ENCODE measurements around the gene LRIG2.
"Not testable (repeated sequence)": the region's sequence is repeated elsewhere in the genome, so short reads cannot be mapped to it uniquely, and the experiment has no call there.

LRIG2 gene, protein sequence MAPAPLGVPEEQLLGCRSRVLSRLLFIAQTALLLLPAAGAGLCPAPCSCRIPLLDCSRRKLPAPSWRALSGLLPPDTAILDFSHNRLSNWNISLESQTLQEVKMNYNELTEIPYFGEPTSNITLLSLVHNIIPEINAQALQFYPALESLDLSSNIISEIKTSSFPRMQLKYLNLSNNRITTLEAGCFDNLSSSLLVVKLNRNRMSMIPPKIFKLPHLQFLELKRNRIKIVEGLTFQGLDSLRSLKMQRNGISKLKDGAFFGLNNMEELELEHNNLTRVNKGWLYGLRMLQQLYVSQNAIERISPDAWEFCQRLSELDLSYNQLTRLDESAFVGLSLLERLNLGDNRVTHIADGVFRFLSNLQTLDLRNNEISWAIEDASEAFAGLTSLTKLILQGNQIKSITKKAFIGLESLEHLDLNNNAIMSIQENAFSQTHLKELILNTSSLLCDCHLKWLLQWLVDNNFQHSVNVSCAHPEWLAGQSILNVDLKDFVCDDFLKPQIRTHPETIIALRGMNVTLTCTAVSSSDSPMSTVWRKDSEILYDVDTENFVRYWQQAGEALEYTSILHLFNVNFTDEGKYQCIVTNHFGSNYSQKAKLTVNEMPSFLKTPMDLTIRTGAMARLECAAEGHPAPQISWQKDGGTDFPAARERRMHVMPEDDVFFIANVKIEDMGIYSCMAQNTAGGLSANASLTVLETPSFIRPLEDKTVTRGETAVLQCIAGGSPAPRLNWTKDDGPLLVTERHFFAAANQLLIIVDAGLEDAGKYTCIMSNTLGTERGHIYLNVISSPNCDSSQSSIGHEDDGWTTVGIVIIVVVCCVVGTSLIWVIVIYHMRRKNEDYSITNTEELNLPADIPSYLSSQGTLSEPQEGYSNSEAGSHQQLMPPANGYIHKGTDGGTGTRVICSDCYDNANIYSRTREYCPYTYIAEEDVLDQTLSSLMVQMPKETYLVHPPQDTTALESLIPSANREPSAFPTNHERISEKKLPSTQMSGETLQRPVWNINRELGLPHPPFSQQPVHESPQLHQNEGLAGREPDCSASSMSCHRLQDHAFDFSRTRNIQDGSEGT

DNA sequence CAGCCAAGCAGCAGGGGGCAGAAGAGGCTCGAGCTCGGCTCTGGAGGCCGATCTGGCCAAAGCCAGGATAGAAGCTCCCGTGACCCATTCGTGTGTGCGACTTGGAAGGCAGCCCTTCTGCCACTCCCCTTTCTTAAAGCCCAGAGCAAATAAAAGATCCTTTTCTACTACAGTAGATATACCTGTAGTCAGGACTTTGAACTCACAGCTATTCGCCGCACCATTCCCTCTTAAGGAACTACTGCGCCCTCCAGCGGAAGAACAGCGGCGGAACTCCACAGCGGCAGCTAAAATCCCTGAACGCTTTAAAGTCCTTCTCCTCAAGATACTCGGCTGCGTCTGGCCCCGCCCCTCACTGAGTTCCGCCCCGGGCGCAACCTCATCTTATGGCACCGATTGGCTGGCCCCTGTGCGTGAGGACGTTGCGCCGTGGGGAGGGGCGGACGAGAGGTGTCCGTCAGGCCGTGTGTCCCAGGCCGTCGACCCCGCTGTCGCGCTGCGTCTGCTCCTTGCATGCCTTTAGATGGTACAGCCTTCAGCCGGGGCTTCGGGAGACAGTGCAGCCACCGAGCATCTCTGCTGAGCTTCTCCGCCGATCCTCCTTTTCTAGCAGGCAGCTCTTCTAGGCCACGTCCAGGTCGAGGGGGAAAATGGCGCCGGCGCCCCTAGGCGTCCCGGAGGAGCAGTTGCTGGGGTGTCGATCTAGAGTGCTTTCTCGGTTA is at the start of gene LRIG2:
Gene LRIG2, plus strand, starts transcription at position 442 of the 722 bp plus-strand sequence. Its CDS starts 209 bp downstream, at position 651.
- DNase-seq (ENCODE audit: low read depth) = peak; percentile 97

DNA sequence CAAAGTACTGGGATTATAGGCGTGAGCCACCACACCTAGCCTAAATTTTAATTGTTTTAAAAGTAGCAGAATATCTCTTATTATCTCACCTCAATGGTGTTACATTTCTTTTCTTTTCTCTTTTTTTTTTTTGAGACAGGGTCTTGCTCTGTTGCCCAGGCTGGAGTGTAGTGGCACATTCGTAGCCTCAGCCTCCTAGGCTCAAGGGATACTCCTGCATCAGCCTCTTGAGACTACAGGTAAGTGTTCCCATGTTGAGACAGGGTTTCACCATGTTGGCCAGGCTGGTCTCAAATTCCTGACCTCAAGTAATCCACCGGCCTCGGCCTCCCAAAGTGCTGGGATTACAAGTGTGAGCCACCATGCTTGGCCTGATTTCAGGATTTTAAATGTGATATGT is 49.7 kb upstream of the LRIG2 start:
- DNase-seq (ENCODE audit: low read depth) = not testable (repeated sequence)

DNA sequence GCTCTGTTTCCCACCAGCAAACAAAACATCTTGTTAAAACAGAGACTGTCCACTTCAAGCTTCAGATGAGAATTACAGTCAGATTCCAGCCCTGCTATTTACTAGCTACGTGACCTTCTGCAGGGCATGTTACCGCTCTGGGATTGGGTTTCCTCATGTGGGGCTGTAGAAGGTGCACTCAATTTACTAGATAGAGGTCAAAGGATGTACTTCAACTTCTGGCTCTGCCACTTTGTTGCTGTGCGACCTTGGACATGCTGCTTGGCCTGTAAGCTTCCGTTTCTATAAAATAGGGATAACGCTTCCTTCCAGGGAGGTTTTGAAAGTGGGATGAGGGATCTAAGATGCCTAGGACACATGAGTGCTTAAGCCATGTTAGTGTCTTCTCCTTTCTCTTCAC is 46.0 kb upstream of the LRIG2 start:
- DNase-seq (ENCODE audit: low read depth) = no peak

DNA sequence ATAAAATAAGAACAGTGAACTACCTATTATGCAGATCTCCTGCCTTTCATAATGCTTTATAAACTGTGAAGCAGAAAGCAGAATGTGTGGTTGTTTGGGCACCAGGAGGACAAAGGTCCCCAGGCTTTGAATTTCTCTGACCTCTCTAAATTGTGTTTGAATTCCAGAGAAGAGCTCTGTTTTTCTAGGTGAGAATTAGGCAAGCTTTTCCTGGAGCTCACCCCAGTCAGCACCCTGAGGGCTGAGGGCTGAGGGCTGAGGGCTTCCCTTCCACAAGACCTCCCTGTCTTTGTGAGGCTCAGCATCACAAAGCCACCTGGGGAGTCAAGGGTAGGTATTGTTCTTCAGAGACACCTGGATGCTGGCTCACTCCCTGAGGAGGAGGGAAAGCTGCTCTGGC is 45.5 kb upstream of the LRIG2 start:
- no peak for DNase-seq (ENCODE audit: low read depth)

DNA sequence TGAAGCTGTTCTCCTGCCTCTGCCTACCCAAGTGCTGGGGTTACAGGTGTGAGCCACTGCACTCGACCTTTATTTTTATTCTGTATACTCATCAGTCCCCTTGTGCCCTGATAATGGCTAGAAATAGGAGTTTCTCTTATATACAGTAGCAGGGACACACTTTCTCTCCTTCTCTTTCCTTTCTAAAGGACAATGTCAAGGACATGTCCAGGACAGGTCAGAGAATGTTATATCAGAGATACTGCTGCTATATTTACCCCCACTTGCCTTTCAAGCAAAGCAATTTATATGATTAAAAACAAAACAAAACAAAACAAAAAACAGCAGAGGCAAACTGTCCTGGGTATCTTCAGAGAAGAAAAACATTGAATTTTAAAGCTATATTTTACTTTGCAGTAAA is 43.2 kb upstream of the LRIG2 start:
- no peak for DNase-seq (ENCODE audit: low read depth)

DNA sequence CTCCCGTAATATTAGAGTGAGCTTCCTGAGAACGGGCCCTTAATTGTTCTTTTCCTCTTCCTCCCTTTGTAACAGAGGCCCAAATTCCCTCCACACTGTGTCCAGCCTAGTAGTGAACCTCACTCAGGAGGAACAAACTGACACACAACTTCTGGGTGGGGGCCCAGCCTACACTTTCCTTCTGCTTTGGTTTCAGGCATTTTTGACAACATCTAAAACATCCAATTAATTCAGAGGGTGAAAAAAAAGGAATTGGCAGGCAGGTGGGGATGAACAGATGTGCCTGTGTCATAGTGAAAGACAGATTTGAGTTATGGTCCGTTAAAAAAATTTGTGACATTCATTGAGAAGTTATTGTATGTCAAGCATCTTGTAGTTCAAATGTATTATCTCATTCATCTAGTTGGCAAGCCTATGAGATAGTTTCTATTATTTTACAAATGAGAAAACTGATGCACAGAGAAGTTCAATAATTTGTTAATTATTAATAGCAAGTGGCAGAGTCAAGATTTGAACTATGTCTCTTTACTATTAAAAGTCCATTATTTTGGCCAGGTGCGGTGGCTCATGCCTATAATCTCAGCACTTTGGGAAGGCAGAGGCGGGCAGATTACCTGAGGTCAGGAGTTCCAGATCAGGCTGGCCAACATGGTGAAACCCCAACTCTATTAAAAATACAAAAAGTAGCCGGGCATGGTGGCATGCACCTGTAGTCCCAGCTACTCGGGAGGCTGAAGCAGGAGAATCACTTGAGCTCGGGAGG is 41.6 kb upstream of the LRIG2 start:
- no peak for DNase-seq (ENCODE audit: low read depth)

DNA sequence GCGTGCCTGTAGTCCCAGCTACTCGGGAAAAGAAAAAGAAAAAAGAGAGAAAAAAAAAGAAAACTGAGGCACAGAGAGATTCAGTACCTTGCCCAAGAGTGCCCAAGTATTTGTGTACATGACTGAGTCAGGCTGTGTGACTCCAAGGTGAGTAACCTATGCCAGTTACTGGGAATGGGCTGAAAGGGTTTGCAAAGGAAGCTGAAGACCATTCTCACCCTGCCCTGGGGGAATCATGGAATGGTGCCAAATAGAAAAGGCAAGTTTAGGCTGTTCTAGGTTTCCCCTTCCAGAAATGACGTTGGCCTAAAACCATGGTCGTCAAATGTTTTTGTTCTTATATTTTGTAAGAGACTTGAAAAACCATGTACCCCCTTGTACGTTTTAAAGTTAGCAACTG is 37.9 kb upstream of the LRIG2 start:
- DNase-seq (ENCODE audit: low read depth) = no peak

DNA sequence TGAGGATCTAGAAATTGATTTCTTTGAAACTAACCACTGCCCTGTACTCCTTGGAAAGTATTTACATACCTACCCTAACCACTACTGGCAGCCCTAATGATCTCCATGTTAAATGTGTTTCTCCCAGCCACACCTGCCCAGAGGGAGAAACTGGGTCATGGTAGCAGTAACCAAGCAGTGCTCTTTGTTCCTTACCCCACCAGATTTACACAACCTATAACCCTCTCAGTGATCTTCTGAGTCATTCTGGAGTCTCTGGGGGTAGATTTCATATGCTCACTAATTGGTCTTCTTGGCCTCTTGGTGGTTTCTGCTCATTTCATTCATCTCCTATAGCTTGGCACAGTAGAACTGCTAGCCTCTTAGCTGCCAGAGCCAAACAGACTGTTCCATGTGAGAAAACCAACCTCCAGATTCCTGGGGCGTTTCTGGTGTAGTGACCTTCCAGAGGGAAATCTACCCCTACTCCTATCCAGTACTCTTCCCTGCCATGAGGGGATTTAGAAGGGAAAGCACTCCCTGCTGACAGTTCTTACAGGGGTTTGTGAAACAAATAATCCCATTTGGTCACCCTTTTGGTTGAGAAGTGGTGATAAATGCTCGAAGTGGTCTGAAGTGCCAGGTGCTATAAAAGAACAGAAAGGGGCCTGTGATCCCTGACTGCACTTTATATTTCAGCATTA is 36.2 kb upstream of the LRIG2 start:
- no peak for DNase-seq (ENCODE audit: low read depth)

DNA sequence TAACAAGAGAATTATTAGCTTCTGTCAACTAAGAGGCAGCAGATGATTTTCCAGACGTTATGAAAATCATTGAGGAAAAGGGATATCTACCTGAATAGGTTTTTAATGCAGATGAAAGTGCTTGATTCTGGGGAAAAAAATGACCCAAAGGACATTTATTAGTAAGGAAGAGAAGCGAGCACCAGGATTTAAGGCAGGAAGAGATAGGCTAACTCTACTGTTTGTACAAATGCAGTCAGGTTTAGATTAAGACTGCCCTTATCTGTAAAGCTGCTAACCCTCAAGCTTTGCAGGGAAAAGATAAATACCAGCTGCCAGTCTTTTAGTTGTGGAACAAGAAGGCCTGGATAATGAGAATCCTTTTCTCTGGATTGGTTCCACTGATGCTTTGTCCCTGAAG is 33.0 kb upstream of the LRIG2 start:
- DNase-seq (ENCODE audit: low read depth) = no peak

DNA sequence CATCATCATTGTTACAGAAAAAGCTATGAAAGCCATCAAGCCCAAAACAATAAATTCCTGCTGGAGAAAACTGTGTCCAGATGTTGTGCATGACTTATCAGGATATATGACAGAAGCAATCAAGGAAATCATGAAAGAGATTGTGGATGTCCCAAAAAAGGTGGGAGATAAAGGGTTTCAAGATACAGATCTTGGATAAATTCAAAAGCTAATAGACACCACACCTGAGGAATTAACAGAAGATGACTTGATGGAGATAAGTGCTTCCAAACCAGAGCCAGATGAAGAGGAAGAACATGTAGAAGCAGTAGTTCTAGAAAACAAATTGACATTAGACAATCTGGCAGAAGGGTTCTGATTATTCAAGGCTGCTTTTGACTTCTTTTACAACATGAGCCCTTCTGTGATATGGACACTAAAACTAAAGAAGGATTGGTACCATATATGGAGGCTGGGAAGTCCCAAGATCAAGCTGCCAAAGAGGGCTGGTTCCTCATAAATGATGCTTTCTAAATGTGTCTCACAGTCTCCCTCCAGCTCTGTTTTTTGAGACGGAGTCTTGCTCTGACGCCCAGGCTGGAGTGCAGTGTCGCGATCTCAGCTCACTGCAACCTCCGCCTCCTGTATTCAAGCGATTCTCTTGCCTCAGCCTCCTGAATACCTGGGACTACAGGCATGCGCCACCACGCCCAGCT is 32.1 kb upstream of the LRIG2 start:
- no peak for DNase-seq (ENCODE audit: low read depth)

DNA sequence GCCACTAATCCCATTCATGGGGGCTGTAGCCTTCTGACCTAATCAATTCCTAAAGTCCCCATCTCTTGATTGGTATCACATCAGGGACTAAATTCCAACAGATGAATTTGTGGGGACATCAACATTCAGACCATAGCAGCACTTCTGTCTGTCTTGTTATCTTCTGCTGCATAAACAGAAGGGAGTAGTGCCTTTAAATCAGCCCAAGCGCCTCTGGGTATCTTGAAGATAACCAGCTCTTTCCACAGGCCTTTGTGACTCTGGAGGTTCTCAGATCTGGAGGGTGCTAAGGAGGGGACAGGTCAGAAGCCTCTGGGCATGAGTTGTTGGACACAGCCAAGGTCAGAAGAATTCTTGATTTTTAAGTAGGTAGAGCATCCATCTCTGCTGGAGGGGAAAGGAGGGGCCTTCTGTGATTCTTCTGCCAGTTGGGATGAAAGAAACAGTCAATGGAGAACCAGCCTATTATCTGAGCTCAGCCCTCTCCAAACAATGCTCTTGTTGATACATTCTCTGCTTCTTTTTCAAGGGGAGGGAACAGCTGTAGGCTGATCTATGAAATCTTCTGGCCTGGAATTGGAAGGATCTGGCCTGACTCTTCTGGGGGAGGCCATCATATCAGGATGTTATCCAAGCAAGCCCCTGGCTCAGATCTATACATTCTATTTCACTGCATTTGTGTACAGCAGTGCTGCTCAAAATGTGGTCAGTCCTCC is 31.3 kb upstream of the LRIG2 start:
- DNase-seq (ENCODE audit: low read depth) = no peak

DNA sequence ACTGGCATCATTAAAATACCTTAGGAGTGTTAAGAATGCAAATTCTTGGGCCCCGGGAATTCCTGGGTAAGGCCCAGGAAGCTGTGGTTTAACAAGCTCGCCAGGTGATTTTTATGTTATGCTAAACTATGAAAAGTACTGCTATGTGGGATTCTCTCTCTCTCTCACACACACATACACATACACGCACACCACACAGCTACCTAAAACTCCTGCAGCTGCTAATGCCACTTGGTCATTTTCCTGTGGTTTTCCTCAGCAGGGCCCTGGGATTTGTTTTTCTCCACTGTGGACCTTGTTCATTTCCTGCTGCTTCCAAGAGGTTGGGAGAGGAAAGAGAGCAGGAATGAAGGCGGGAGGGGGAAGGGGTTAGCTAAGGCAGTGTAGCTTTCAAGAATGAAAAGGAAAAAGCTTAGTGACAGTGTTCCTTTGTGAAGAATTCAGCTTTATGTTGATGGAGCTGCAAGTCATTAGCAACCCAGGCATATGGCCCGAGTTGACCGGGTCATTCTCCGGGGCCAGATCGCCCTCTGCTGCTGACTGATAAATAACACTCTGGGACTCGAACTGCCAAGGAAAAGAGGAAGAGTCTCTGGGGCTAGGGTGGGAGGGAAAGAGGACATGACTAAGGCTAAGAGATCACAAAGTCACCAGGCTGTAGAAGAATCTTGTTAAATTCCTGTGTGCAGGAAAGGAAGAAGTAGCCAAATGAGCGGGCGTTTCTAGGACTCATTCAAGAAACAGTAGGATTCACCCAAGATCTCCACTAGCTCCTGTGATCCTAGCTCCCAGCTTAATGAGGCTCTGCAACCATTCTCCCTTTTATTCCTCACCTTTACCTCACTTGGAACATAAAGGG is 30.5 kb upstream of the LRIG2 start:
- no peak for DNase-seq (ENCODE audit: low read depth)

DNA sequence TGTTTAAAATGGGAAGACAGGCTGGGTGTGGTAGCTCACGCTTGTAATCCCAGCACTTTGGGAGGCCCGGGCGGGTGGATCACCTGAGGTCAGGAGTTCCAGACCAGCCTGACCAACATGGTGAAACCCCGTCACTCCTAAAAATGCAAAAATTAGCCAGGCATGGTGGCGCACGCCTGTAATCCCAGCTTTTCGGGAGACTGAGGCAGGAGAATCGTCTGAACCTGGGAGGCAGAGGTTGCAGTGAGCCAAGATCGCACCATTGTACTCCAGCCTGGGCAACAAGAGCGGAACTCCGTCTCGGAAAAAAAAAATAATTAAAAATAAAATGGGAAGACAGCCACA is 29.9 kb upstream of the LRIG2 start:
- DNase-seq (ENCODE audit: low read depth) = not testable (repeated sequence)

DNA sequence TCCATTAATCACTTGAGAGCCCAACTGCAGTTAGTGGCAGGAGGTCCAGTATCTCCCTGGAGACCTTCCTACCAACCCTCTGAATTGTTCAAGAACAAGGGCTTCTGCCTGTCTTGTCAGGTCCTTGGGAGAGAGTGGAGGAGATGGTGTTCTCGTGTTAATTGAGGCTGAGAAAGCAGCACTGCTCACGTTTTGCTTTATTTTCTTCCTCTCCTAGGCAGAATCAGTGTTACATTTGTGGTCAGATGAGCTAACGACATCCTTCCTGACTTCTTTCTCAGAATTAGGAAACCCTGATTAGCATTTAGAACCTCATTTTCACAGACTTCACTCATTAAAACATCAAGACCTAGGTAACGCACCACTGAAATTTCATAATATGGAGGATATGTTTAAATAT is 26.4 kb upstream of the LRIG2 start:
- no peak for DNase-seq (ENCODE audit: low read depth)

DNA sequence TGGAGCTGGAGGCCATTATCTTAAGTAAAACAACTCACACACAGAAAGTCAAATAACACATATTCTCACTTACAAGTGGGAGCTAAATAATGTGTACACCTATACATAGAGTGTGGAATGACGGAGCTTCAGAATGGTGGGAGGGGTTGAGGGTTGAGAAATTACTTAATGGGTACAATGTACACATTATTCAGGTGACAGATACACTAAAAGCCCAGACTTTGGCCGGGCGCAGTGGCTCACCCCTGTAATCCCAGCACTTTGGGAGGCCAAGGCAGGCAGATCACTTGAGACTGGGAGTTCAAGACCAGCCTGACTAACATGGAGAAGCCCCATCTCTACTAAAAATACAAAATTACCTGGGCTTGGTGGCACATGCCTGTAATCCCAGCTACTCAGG is 24.9 kb upstream of the LRIG2 start:
- DNase-seq (ENCODE audit: low read depth) = no peak

DNA sequence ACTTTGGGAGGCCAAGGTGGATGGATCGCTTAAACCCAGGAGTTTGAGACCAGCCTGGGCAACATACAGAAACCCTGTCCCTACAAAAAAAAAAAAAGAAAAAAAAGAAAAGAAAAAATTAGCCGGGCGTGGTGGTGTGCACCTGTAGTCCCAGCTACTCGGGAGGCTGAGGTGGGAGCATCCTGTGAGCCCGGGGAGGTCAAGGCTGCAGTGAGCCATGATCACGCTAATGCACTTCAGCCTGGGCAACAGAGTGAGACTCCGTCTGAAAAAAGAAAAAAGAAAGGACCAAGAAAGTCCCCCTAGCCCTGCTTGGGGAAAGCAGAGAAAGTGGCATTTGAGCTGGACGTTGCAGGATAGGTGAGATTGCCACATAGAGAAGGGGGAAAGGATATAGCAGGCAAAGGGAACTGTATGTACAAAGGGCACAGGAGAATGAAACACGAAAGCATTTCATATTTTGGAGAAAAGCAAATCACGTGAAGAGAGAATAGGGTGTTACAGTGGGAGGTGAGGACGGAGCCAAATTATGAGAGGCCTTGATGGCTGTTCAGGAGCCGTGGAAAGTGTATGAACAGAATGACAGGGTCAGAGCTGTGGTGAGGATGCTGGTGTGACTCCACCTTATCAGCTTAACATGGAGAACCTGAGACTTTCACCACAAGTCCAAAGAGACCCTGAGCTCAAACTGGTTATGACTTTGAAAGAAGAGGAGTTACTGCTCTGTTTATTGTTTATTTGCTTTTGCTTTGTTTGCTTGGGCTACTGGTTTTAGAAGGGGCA is 19.5 kb upstream of the LRIG2 start:
- no peak for DNase-seq (ENCODE audit: low read depth)

DNA sequence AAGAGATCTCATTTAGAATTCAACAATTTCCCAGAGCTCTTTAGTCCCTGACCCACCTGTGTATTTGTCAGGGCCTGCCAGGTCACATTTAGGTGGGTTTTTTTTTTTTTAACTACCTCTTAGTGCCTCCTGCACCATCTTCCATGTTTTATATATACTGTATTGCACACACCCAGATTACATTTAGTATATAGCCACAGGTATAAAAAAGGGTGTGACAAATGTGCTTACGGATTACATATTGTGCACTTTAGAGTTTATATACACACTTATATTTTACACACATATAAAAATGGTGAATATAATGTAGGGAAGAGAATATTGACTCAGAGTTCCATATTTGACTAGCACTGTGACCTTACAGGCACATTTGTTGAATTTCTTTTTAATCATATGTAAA is 17.4 kb upstream of the LRIG2 start:
- DNase-seq (ENCODE audit: low read depth) = no peak

DNA sequence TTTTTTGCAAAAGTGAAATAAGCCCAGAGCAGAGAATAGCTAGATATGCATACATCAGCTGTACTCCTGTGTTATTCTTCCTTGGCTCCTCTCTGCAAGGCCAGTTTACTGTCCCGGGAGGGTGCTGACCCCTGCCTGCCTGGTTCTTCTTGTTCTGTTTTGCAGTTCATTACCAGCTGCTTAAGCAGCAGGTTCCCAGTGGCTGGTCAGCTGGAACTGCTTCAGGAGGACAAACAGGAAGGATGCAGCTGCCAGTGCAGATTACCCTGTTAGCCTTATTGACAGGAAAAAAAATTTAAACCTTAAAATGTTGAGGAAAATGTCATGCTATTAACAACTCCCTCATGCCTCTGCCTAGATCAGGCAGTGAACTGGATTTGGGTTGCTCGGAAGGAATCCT is 16.0 kb upstream of the LRIG2 start:
- DNase-seq (ENCODE audit: low read depth) = no peak

Data from activated T-helper 9 cell treated with anti-CD3 and anti-CD28 coated beads, Interleukin-2, amount 50 U/mL, for 16 hours (primary cell).